KMS-11 (cell line): Measurements from ENCODE around the gene MPV17L2.

Experiments used
- H2AFZ ChIP-seq: fragments of 200-600 bp; sonication (generic); 2 replicates; pipeline ENCODE4 v1.6.1; 2016; ENCODE audit warnings: antibody characterized with exemption, mixed run types, low read depth
- H3K27ac ChIP-seq: fragments of 200-600 bp; sonication (generic); 2 replicates; pipeline ENCODE4 v1.6.1; 2016; ENCODE audit warnings: mild to moderate bottlenecking, mixed run types
- H3K27me3 ChIP-seq: fragments of 200-600 bp; sonication (generic); 2 replicates; pipeline ENCODE4 v1.6.1; 2017; ENCODE audit warnings: mild to moderate bottlenecking, low read depth, mixed run types, moderate library complexity; ENCODE audit not compliant: insufficient read depth
- H3K36me3 ChIP-seq: fragments of 200-600 bp; sonication (generic); 2 replicates; pipeline ENCODE4 v1.6.1; 2017; ENCODE audit warnings: mild to moderate bottlenecking, mixed run types; ENCODE audit not compliant: insufficient read depth
- H3K4me1 ChIP-seq: fragments of 200-600 bp; sonication (generic); 2 replicates; pipeline ENCODE4 v1.6.1; 2016; ENCODE audit warnings: mild to moderate bottlenecking, low read depth, mixed run types; ENCODE audit not compliant: poor library complexity, severe bottlenecking
- H3K4me2 ChIP-seq: fragments of 200-600 bp; sonication (generic); 2 replicates; pipeline ENCODE4 v1.7.0; 2016; ENCODE audit warnings: mild to moderate bottlenecking, mixed run types
- H3K4me3 ChIP-seq: fragments of 200-600 bp; sonication (generic); IDR thresholded peaks from 2 replicates; pipeline ENCODE4 v1.6.1; 2017; ENCODE audit warnings: low read depth, low read length, mixed read lengths; ENCODE audit not compliant: insufficient read depth
- H3K79me2 ChIP-seq: fragments of 200-600 bp; sonication (generic); 2 replicates; pipeline ENCODE4 v1.6.1; 2016; ENCODE audit warnings: low read depth, mixed run types; ENCODE audit not compliant: insufficient read depth
- H3K9ac ChIP-seq: fragments of 200-600 bp; sonication (generic); 2 replicates; pipeline ENCODE4 v1.6.1; 2016; ENCODE audit warnings: mild to moderate bottlenecking, mixed run types
- H4K20me1 ChIP-seq: fragments of 200-600 bp; sonication (generic); 2 replicates; pipeline ENCODE4 v1.6.1; 2016; ENCODE audit warnings: mild to moderate bottlenecking, mixed run types; ENCODE audit not compliant: insufficient read depth
- CTCF ChIP-seq: fragments of 200-600 bp; sonication (generic); conservative IDR thresholded peaks from 2 replicates; pipeline ENCODE4 v1.6.1; 2017; ENCODE audit warnings: low read depth, mild to moderate bottlenecking, antibody characterized with exemption, low read length, moderate library complexity, mixed read lengths

MPV17L2 gene

GRCh38 chr19:18230941-18231734, 38.1 kb downstream of the MPV17L2 start:
- H3K36me3 ChIP-seq = no peaks in the 10 kb centered on the region
- H3K4me2 ChIP-seq = no peak overlapping the region
- H3K79me2 ChIP-seq = no peaks in the 10 kb centered on the region
- no peaks in the 10 kb centered on the region for H3K4me1 ChIP-seq
- no peak for TF ChIP-seq CTCF
- H3K27ac ChIP-seq = no peak overlapping the region
- H3K9ac ChIP-seq = no peak overlapping the region
- peaks cover 74% of the 10 kb centered on the region for H3K27me3 ChIP-seq
- no peak overlapping the region for H2AFZ ChIP-seq
- H3K4me3 ChIP-seq = no peak overlapping the region
- H4K20me1 ChIP-seq = no peaks in the 10 kb centered on the region

- H4K20me1 ChIP-seq = no peaks in the 10 kb centered on the region
- no peaks in the 10 kb centered on the region for H3K79me2 ChIP-seq
- no peak overlapping the region for H2AFZ ChIP-seq
- H3K4me1 ChIP-seq = no peaks in the 10 kb centered on the region
- H3K27me3 ChIP-seq = peaks cover 78% of the 10 kb centered on the region
- H3K36me3 ChIP-seq = no peaks in the 10 kb centered on the region
- H3K4me3 ChIP-seq = no peak overlapping the region
- H3K27ac ChIP-seq = no peak overlapping the region
- H3K9ac ChIP-seq = no peak overlapping the region
- TF ChIP-seq CTCF = no peak
- H3K4me2 ChIP-seq = no peak overlapping the region
These were observed 38.8 kb downstream of the MPV17L2 start for GRCh38 chr19:18231775-18232174.

- Histone ChIP-seq H3K4me2 (no peak overlapping the region), H3K27me3 (peaks cover 78% of the 10 kb centered on the region), H3K36me3 (no peaks in the 10 kb centered on the region), H3K79me2 (no peaks in the 10 kb centered on the region), H4K20me1 (no peaks in the 10 kb centered on the region), H3K27ac (no peak overlapping the region), H3K4me1 (no peaks in the 10 kb centered on the region), H2AFZ (no peak overlapping the region), H3K9ac (no peak overlapping the region), H3K4me3 (no peak overlapping the region)
- no peak for TF ChIP-seq CTCF
These were observed 39.7 kb downstream of the MPV17L2 start for GRCh38 chr19:18232540-18233223.

GRCh38 chr19:18233224-18233825, 40.3 kb downstream of the MPV17L2 start:
- Histone ChIP-seq H3K9ac (no peak overlapping the region), H4K20me1 (no peaks in the 10 kb centered on the region), H3K4me2 (no peak overlapping the region), H3K4me3 (no peak overlapping the region), H3K27me3 (peaks cover 80% of the 10 kb centered on the region), H3K4me1 (no peaks in the 10 kb centered on the region), H3K36me3 (no peaks in the 10 kb centered on the region), H2AFZ (no peak overlapping the region), H3K27ac (no peak overlapping the region), H3K79me2 (no peaks in the 10 kb centered on the region)
- no peak for TF ChIP-seq CTCF
